Measurements from ENCODE around the gene HNRNPH1.
"Not testable (repeated sequence)": the region's sequence is repeated elsewhere in the genome, so short reads cannot be mapped to it uniquely, and the experiment has no call there.

The HNRNPH1 gene

GRCh38 chr5:179641745-179642144, 18.3 kb upstream of the HNRNPH1 start:
- DNase-seq (ENCODE audit: low spot score); in situ Hi-C loops (cut with MboI; ENCODE audit: low pct_unique_long_range_greater_than_20kb, low sequenced_read_pairs, unreplicated experiment): not testable (repeated sequence)

- in situ Hi-C loops (cut with MboI; ENCODE audit: low pct_unique_long_range_greater_than_20kb, low sequenced_read_pairs, unreplicated experiment); DNase-seq (ENCODE audit: low spot score): not testable (repeated sequence)
Measured at GRCh38 chr5:179639296-179639695, 15.8 kb upstream of the HNRNPH1 start.

GRCh38 chr5:179634370-179635172, 11.1 kb upstream of the HNRNPH1 start:
- DNase-seq (ENCODE audit: low spot score); in situ Hi-C loops (cut with MboI; ENCODE audit: low pct_unique_long_range_greater_than_20kb, low sequenced_read_pairs, unreplicated experiment): not testable (repeated sequence)

- in situ Hi-C loops (cut with MboI; ENCODE audit: low pct_unique_long_range_greater_than_20kb, low sequenced_read_pairs, unreplicated experiment); DNase-seq (ENCODE audit: low spot score): not testable (repeated sequence)
Measured at GRCh38 chr5:179633501-179634369, 10.3 kb upstream of the HNRNPH1 start.

GRCh38 chr5:179624841-179625271, 1.4 kb upstream of the HNRNPH1 start:
- TF ChIP-seq CTCF (IDR thresholded peaks at IDR 0.05; ENCODE audit: extremely low read depth, insufficient read depth, missing control alignments): no peak
- in situ Hi-C loops (cut with MboI; ENCODE audit: low pct_unique_long_range_greater_than_20kb, low sequenced_read_pairs, unreplicated experiment): no loop called here
- DNase-seq (ENCODE audit: low spot score): no peak

- DNase-seq (ENCODE audit: low spot score): peak; percentile 57
- TF ChIP-seq CTCF (IDR thresholded peaks at IDR 0.05; ENCODE audit: extremely low read depth, insufficient read depth, missing control alignments): no peak
- in situ Hi-C loops (cut with MboI; ENCODE audit: low pct_unique_long_range_greater_than_20kb, low sequenced_read_pairs, unreplicated experiment): no loop called here
Measured at GRCh38 chr5:179623906-179624741, 653 bp upstream of the HNRNPH1 start.

GRCh38 chr5:179621551-179622214, 1.8 kb downstream of the HNRNPH1 start:
- TF ChIP-seq CTCF (IDR thresholded peaks at IDR 0.05; ENCODE audit: extremely low read depth, insufficient read depth, missing control alignments): no peak
- in situ Hi-C loops (cut with MboI; ENCODE audit: low pct_unique_long_range_greater_than_20kb, low sequenced_read_pairs, unreplicated experiment): no loop called here

GRCh38 chr5:179620703-179621350, 2.6 kb downstream of the HNRNPH1 start:
- in situ Hi-C loops (cut with MboI; ENCODE audit: low pct_unique_long_range_greater_than_20kb, low sequenced_read_pairs, unreplicated experiment): no loop called here
- DNase-seq (ENCODE audit: low spot score): no peak
- TF ChIP-seq CTCF (IDR thresholded peaks at IDR 0.05; ENCODE audit: extremely low read depth, insufficient read depth, missing control alignments): no peak

More at GRCh38 chr5:179621551-179622214, 1.8 kb downstream of the HNRNPH1 start:
- no peak for DNase-seq (ENCODE audit: low spot score)
